ENCODE data around the gene RNASE13. TPM values are rescaled to one million over a fixed set of nuclear protein-coding genes. Genes with fewer than 3 reads are reported as not detected.
A peak's percentile ranks its signal among the peaks of the same experiment; 100 is the strongest.
"Not testable (repeated sequence)": the region's sequence is repeated elsewhere in the genome, so short reads cannot be mapped to it uniquely, and the experiment has no call there.

RNASE13 gene
- total RNA-seq, 1 donor from 2014 or later: 0.12 TPM

GRCh38 chr14:21042918-21043317 lies 8.3 kb upstream of the RNASE13 start:
- DNase-seq (ENCODE audit: low spot score): no peak

DNA sequence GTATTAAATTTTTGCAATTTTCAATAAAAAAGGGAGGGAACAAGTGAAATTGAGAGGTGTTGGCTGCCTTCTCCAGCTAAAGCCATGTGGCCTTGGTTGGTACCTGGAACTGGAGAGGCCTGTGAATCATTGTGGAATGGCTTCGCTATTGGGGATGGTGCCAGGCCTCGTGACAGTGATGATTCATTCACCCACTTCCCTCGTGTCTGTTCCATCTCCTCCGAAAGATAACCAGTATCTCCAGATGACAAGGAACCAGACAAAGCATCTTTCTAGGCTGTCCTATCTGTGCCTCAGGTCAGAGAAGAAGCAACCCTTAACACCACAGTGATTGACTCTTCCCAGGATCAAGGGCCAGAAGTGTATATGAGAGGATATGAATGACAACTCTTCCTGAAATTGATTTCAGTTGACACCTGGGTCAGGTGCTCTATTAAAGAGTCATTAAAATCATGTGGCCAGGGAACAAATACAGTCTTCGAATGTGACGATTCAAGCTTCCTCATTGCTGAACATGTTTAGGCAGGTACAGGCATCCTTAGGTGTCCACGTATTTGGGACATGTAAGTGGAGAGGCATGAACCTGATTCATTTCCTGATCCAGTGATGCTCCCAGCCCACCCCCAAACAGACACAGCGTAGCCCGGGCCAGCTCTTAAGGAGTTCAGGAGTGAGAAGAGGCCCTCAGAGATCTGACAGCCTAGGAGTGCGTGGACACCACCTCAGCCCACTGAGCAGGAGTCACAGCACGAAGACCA lies 7.2 kb upstream of the RNASE13 start, which contains the start of gene RNASE7:
Gene RNASE7, plus strand, starts transcription at position 687 of the 758 bp plus-strand sequence. CDS start 631 bp downstream, outside the sequence.
- peak; percentile 81 for DNase-seq (ENCODE audit: low spot score)

- DNase-seq (ENCODE audit: low spot score): not testable (repeated sequence)
These were observed 6.3 kb upstream of the RNASE13 start for GRCh38 chr14:21040941-21041340.

- DNase-seq (ENCODE audit: low spot score): no peak
These were observed 5.8 kb upstream of the RNASE13 start for GRCh38 chr14:21040370-21040925.

- DNase-seq (ENCODE audit: low spot score): peak; percentile 60
These were observed 5.2 kb upstream of the RNASE13 start for GRCh38 chr14:21039585-21040369.

GRCh38 chr14:21038441-21039422 lies 4.1 kb upstream of the RNASE13 start:
- DNase-seq (ENCODE audit: low spot score): peak; percentile 85

- DNase-seq (ENCODE audit: low spot score): no peak
These were observed 2.5 kb upstream of the RNASE13 start for GRCh38 chr14:21037156-21037555.

- no peak for DNase-seq (ENCODE audit: low spot score)
These were observed 2.1 kb upstream of the RNASE13 start for GRCh38 chr14:21036751-21037150.

DNA sequence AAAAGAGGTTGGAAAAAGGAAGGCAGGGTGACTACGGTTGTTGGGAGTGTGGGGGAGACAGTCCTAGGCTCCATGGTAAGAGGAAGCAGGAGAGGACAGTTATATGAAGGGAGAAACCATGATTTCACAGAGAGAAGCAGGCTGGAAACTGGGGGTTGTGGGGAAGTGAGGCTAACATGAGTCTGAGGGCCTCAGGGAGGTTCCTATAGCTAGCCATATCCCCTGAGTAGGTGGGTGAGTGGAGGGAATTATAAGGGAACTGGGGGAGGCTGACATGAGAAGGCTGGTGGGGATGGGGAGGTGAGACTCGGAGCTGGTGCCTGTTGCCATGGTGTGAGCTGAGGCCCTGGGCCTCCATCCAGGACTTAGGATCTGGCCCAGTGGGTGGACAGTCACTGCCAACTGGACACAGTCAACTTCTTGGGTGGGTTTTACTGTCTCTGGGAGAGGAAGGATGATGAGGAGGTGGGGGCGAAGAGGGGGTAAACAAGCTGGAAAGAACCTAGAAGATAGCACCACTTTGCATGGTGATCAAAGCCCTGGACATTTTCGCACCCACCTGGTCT lies 1.4 kb downstream of the RNASE13 start:
- no peak for DNase-seq (ENCODE audit: low spot score)

- no peak for DNase-seq (ENCODE audit: low spot score)
These were observed 2.1 kb downstream of the RNASE13 start for GRCh38 chr14:21032326-21033132.

DNA sequence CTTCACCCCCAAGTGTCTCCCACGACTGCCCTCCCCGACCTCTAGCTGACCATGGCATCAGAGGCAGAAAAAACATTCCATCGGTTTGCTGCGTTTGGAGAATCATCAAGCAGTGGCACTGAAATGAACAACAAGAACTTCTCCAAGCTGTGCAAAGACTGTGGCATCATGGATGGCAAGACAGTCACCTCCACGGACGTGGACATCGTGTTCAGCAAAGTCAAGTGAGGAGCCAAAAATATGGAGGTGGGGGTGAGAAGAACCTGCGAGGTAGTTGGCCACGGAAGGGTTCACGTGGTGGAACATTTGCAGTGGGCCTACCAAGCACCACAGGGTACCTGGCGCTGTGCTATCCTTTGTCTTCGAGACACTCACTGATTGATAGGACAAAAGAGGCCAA lies 4.1 kb downstream of the RNASE13 start:
- no peak for DNase-seq (ENCODE audit: low spot score)

DNA sequence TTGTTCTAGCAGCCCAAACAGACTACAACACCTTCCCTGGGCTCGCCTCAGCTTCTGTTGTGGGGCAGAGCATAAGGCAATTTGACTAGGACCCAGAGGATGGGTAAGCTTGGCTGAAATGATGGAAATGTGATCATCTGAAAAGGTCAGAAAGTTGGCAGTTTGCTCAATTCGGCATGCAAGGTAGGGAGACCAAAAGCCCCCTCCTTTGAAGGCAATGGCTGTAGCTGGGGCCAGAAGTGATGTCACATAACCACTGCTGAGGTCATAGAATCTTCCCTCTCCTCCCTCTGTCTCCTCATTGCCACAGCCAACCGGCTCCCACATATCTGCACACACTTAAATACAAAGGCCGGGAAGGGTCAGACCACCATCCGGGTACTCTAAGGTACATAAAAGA lies 4.7 kb downstream of the RNASE13 start, which contains the start of gene TPPP2:
Gene TPPP2, plus strand, starts transcription at position 301 of the 400 bp plus-strand sequence. CDS start 365 bp downstream, outside the sequence.
- DNase-seq (ENCODE audit: low spot score): no peak

DNA sequence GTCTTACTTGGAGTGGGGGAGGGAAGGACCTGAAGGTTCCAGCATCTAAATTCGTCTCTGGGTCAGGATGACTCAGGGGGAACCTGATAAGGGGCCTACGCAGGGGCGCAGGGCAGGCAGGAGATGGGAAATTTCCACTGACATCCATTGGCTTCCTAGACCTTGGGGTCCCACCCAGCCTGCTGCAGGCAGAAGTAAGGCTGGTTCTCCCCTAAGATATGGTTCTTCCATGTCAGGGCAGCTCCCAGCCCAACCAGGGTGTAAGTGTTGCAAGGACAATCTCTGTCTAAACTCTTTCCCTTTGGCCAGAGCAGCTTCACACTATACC lies 7.7 kb downstream of the RNASE13 start:
- DNase-seq (ENCODE audit: low spot score): no peak

DNA sequence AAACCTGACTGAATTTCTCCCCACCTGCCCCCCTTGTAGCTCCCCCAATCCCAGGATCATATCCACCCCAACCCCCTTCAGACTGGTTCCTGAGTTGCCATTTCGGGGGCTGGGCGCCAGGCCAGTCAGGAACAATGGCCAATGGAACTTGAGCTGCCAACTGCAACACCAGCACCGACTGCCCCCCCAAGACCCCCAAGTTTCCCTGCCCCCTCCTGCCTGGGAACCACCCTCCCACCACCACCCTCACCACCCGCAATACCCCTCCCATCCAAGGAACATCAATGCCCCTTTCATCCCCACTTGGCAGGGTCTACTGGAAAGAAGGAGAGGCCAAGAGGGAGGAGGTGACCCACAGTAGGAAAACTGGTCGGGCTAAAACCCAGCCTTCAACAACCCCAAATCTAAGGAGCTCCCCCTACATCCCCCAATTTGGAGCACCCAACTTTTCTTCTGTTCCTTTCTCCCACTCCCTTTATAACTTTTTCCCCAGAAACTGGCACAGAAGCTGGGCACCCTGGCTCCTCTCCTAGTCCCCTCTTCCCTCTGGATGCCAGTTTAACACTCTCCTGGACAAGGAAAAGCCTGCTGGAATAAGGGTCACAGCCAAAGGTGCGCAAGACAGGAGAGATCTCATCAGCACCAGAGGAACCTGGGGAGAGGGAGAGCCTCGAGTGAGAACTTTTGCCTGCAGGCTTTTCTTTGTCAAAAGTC lies 8.2 kb downstream of the RNASE13 start:
- no peak for DNase-seq (ENCODE audit: low spot score)

- peak; percentile 46 for DNase-seq (ENCODE audit: low spot score)
These were observed 9.0 kb downstream of the RNASE13 start for GRCh38 chr14:21025371-21026273.

- DNase-seq (ENCODE audit: low spot score): peak; percentile 79
These were observed 9.8 kb downstream of the RNASE13 start, which contains the start of gene NDRG2 for GRCh38 chr14:21024585-21025370. Gene NDRG2, minus strand, starts transcription at chr14:21025061. Its CDS starts 1,746 bp downstream, at chr14:21023315.

DNA sequence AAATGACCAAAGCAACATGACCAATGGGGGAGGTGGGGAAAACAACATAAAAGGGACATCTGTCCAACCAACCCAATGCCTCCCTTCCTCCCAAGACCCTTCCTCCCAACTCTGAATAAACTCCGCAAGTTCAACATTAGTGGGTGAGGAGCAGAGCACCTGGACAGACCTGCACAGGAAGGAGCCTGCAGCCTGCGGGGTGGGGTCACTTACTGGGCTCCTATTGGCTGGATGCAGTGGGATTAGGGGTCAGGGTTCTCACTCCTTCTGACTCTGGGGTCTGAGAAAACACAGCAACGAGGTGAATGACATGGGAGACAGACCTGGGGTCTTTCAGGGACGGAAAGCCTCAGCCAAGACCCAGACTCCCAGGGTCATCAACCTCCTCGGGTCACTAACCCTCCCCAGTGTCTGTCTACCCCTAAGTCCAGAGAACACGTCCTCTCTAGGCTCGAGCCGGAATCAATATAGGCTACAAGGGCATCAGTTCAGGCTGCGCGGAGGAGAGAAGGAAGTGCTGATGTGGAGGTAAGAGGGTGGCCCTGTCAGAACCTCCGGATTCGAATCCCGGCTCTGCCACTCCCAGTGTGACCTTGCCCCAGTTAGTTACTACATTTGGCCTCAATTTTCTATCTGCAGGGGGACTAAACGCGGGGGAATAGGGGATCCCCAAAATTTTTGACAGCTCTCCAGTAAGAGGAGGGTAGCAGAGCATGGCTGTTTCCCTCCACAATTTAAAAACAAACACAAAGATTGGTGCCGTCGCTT lies 10.6 kb downstream of the RNASE13 start:
- DNase-seq (ENCODE audit: low spot score): no peak
